HG02852 (cell line): Measurements from ENCODE around the gene RNF41.
A peak's percentile ranks its signal among the peaks of the same experiment; 100 is the strongest.
"Not testable (repeated sequence)": the region's sequence is repeated elsewhere in the genome, so short reads cannot be mapped to it uniquely, and the experiment has no call there.

Experiments
- ATAC-seq: cut with Tn5 transposase; IDR thresholded peaks from one replicate; pipeline ENCODE4 v1.9.1; 2021; ENCODE audit warnings: mild to moderate bottlenecking, moderate library complexity; ENCODE audit not compliant: unreplicated experiment

Gene RNF41

DNA sequence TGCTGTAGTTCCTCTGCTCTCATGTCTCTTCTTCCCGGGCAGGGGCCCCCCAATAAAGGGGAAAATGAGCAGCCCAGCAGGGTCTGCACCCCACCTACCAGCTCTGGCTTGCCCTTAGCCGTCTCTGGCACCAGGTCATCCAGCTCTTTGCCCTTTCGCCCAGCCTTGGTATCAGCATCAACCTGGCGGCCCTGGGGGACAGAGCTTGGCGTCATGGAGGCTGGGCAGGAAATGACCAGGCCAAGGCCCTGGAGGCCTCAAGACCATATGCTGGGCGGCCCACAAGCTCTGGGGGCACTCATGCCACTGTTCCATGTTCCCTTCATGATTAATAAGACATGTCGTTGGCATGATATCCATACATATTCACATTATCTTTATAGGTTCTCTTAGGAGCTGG is 48.9 kb downstream of the RNF41 start:
- ATAC-seq: no peak

DNA sequence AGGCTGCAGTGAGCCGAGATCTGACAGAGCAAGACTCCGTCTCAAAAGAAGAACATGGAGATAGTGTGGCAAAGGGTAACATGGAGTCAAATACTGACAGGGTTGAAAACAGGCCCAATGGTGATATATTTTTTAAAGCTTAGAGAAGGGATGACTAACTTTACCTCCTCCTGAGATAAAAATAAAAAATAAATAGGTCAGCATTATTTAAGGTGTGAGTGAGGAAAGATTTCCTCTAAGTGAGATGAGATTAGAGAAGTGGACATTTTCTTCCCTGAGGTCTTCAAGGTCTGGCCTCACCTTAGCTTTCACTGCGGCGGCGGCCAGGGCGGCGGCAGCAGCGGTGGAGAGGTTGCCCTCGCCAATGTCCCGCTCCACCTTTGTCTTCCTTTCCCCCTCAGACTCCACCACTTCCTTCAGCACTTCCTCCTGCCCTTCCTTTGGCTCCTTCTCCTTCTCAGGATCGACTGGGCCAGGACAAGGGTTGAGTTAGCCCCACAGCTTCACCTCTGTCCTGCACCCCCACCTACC is 52.4 kb downstream of the RNF41 start:
- ATAC-seq: no peak

DNA sequence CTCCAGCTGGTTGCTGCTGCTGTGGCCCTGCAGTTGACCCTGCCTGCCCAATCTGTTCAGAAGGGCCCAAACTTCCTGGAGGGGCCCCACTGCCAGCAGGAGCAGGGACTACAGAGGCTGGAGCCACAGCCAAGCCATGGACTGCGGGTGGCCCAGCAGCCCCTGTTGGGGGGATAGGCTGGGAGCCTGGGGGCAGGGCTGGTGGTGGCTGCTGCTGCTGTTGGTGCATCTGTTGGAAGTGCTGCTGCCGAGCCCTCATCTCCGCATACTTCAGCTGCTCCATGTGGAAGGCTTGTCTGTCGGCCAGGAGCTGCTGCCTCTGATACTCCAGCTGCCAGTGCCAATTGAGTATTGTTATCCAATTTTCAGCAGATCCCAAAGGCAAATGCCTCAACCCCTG is 56.4 kb downstream of the RNF41 start:
- ATAC-seq: no peak

DNA sequence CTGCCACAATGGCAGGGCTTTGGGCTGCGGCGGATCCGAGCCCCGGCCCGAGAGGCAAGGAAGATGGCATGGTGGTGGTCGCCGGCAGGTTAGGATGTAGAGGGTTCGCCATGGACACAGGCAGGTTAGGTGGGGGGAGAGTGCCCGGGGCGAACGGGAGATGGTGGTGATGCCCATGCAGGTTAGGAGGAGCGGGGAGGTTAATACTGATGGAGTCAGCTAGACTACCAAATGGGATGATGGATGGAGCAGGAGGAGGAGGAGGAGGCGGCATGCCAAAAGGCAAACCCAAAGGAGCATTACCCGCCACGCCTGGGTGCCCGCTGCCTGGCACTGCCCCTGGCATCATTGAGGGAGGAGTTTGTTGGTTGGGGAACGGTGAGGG is 57.4 kb downstream of the RNF41 start:
- ATAC-seq: no peak

DNA sequence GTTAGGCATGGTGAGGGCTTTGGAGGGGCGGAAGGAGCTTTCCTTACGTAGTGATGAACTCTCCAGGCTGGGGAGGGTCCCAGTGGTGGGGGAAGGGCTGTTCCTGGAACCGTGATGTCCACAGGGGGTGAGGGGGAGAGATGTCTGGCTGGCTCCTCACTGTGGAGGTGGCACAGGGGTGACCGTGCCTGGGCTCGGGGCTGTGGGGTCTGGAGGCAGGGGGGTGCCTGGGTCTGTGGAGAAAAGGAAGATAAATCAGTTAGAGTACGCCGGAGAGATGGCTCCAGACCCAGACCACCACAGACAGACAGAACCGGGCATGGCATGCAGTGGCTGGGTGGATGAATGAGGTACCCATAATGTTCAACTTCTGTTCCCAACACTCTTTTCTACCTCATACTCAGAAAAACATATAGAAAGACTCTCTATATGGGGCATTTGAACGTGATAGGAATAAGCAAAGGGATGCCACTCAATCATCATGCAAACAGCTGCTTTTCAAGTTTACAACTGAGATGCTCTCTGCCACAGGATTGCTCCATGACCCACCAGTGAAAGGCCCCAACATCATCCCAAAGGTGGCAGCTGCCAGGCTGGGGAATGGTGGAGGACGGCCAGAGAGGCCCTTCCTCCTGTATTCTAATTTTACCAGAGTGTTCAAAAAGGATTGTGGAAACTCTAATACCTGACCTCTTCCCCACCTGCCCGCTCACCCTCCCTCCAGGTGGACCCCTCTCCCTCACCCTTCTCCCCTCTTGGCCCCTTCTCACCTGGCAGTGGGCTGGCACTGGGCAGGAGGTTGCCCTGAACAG is 58.0 kb downstream of the RNF41 start:
- no peak for ATAC-seq

DNA sequence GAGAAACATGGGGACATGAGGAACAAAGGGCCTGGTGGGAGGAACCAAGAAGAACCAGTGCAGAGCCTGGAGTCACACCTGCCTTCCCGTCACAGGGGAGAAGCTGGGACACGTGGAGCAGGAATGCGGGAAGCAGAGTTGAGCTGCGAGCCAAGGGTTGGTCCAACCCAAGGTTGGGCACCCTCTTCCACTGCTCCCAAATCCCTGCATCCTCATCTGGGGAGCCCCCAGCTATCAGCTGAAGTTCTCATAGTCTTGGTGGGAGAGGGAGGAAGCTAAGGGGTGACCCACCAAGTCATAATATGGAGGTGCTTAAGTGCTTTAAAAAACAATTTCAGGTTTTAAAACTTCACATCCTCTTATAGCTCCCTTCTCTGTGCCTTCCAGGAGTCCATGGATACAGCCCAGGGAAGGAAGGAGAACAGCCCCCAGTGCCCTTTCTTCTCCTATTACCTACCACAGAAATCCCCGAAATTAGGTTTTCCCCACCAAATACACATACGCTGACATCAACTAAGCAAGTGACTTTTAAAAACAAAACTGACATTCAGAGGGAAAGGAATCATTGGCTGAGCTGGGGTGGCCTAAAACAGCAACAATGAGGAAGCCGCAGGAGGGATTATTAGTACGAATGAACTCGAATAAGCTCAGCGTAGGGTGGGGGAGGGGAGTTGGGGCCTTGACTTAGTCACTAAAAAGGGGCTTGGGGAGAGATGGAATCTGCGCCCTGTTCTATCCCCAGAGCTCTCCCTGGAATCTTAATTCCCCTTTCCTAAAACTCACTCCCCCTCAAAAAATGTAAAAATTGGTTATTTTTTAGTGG is 59.0 kb downstream of the RNF41 start:
- ATAC-seq: no peak

DNA sequence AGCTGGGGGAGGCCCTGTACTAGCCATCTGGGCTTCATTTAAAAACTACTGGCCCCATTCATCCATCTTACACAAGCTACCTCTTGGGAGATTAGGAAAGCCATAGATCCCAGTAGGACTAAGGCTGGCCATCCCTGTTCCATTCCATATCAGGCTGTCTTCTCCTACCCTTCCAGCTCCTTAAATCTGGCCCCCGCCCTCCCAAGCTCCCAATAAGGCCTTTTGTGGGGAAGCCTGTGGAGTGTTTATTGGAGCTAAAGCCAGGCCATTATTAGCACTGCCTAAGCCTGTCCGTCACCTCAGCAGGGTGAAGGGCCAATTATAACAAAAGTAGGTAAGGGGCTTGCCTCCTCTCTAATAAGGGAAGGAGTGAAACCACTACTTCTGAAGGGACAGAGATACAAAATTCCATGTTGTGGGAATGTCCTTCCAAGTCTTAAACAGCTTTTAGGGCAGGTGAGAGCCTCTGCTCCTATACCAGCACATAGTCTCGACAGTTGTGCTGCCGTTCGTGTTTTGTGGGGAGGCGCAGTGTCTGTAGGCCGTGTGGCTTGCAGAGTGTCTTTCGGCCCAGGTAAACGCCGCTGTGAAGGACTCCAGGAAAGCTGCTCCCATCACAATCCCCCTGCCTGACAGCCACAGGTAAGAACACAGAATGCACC is 59.9 kb downstream of the RNF41 start:
- no peak for ATAC-seq

DNA sequence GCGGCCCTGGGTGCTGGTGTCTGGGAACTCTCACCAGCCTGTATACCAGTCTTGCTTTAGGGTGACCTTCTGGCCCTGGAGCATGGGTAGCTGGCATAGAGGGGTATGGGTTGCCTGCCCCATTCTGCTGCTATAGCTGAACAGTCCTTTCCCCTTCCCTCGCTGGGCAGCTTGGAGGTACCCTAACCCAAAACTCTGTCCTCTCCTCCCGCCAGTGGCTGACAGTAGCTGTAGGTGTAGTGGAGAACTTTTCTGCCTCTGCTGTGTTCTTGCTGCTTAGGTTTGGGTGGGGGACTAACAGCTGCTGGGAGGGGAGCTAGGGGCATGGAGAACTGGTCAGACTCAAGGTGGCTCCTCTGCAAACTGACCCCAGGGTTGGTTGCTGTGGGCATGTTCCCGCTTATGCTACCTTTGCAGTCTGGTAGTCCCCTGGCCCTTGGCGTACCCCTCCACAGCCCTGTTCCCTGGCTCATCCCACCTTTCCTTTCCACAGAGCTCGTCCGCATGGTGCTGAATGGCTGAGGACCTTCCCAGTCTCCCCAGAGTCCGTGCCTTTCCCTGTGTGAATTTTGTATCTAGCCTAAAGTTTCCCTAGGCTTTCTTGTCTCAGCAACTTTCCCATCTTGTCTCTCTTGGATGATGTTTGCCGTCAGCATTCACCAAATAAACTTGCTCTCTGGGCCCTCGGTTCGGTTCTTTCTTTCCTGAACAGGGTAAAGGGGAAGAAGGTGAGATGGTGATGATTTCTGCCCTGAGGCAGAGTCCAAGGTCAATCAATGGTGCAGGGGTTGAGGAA is 60.6 kb downstream of the RNF41 start:
- ATAC-seq: no peak

DNA sequence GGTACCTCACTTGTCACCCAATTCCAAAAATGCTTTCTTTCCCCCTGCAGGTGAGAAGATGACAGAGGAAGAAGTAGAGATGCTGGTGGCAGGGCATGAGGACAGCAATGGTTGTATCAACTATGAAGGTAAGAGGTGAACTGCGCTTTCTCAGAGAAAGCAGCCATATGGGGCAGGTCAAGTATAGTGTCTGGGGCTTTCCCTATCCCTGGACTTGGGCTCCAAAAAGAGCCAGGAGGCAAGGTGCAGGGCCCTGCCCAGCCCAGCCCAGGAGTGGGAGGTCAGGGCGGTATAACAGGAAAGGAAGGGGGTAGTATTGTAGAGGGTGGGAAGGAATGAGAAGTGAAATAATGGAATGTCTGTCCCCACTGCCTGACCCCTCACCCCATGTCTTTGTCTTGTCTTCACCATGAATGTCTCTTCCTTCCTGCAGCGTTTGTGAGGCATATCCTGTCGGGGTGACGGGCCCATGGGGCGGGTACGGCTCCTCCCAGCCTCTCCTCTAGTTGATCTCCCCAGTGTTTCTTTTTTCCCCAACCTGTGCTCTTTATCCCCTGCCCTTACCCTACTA is 61.4 kb downstream of the RNF41 start:
- no peak for ATAC-seq

DNA sequence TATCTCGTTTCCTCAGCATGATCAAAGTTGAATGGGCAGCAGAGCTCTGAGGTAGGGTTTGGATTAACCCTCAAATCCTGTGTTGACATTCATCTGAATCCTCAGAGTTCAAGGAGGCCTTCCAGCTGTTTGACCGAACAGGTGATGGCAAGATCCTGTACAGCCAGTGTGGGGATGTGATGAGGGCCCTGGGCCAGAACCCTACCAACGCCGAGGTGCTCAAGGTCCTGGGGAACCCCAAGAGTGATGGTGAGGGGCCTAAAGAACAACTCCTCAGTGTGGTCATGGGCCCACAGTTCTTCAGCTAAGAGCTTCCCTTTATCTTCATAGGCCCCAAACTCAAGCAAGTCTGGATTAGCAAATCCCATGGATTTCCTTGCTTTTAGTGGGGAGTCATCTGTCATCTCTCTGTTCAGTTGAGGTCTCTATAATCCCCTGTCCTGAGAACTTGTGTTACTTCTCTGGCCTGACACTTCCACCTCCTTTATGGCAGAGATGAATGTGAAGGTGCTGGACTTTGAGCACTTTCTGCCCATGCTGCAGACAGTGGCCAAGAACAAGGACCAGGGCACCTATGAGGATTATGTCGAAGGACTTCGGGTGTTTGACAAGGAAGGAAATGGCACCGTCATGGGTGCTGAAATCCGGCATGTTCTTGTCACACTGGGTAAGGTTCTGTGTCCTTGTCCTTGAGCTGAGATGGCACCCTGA is 62.1 kb downstream of the RNF41 start:
- no peak for ATAC-seq

DNA sequence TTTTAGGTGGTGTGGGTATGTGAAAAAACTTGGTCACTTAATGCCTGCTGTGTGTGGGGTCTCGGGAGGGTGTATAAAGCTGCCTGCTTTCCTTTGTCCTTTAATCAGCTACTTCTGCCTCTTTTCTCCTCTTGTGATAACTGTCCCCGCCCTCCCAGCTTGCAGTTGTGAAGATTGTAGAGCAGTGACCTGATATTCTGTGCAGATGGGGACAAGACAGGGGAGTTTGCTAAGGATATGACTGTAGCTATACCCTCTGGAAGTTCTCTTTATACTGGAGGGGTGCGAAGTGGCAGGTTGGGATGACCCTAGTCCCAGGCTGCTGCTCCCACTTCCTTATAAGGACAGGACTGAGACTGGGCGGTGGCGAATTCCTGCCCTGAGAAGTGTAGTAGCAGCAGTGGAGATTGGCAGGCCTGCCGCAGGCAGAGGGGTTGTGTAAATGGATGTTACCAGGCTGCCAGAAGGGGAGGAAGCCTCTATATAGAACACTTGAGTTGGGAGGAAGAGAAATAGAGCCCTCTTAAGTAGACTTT is 62.7 kb downstream of the RNF41 start:
- no peak for ATAC-seq

DNA sequence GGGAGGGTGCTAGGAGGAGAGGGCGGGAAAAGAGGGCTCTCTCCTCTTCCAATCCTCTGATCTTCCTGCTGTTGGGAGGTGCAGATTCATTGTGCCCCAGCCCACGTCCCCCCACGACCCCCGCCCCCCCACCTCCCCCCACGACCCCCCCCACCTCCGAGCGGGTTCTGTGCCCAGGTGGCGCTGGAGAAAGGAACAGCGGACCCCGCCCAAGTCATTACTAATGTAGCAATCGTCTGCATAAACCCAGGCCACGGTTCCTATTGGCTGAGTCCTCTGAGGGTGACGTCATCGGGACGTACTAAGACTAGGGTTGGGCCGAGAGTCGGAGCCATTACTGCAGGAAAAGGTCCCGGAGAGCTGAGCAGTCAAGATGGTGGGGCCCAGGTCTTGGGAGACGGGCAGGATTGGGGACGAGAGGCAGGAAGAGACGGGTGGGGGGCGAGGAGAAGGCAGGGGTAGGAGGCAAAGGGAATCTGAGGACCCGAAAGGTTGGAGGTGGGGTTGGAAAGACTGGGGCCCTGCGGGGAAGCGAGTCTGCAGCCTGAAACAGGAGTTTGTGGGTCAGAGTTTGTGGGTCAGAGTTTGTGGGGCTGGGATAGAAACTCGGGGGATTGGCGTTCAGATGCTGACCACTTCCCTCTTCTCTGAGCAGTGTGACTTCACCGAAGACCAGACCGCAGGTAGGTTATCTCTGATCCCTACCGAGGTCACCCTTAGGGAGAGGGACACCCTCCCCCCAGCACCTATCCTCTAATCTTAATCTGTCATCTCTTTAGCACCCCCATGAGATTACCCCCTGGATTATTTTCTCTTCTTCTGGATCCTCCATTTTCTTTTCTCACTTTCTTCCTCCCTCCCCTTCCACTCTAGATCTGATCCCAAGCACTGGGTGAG is 63.4 kb downstream of the RNF41 start, which contains the start of gene MYL6:
Gene MYL6 (plus strand): TSS at position 331 of the 897 bp plus-strand sequence. CDS start 43 bp downstream, at position 374.
- ATAC-seq: peak; percentile 80

DNA sequence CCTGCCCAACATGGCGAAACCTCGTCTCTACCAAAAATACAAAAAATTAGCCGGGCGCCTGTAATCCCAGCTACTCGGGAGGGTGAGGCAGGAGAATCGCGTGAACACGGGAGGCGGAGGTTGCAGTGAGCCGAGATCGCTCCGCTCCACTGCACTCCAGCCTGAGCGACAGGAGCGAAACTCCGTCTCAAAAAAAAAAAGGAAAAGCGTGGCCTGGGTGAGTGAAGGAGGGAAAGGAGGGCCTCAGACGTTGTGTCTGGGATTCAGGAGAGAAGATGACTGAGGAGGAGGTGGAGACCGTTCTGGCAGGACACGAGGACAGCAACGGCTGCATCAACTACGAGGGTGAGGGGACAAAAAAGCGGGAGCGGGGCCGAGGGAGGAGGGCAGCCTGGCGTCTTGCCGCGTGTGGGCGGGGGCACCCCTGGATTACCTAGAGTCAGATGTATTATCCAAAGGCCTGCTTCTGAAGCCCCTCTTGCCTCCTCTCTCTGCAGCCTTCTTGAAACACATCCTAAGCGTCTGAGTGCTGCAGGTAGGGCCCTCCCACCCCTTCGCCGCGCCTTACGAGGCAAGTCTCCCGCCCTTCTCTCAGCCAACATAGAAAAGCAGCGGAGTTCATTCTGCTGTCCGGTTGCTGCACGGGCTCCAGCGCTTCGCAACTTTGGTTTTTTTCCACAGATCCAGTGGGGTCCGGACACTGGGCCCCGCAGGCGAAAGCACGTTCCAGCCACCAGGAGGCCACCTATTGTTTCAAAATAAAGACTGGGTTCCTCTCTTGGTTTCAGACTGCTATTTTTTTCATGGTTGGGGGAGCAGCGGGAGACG is 64.3 kb downstream of the RNF41 start:
- ATAC-seq: peak; percentile 26

DNA sequence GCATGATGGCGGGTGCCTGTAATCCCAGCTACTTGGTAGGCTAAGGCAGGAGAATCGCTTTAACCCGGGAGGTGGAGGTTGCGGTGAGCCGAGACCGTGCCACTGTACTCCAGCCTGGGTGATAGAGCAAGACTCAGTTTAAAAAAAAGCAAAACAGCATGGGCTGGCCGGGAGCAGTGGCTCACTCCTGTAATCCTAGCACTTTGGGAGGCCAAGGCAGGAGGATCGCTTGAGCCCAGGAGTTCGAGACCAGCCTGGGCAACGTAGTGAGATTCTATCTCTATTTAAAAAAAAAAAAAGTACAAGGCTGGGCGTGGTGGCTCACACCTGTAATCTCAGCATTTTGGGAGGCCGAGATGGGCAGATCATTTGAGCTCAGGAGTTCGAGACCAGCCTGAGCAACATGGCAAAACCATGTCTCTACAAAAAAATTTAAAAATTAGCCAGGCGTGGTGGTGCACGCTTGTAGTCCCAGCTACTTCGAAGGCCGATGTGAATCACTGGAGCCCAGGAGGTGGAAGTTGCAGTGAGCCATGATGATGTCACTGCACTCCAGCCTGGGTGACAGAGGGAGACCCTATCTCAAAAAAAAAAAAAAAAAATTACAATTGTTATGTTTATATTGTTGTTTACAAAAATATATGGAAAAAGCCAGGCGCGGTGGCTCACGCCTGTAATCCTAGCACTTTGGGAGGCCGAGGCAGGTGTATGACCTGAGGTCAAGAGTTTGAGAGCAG is 65.1 kb downstream of the RNF41 start:
- not testable (repeated sequence) for ATAC-seq

DNA sequence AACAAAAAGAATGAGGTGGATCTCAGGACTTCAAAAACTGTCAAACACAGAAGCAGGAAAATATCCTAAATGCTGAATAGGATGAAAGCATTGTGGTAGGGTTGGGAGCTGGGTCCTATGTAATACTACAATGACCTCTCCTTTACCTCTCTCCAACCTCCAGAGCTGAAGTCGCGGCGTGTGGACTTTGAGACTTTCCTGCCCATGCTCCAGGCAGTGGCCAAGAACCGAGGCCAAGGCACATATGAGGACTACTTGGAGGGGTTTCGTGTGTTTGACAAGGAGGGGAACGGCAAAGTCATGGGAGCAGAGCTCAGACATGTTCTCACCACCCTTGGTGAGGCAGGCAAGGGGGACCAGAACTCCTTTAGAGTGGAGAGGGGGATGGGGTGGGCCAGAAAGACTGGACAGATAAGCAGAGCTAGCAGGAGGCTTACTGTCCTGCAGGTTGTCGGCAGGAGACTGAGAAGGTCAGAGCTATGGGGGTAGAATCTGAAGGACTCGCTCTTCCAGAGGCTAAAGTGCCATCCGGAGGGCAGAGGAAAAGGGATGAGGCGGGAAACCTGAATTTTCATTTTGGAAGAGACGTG is 66.4 kb downstream of the RNF41 start:
- ATAC-seq: no peak

DNA sequence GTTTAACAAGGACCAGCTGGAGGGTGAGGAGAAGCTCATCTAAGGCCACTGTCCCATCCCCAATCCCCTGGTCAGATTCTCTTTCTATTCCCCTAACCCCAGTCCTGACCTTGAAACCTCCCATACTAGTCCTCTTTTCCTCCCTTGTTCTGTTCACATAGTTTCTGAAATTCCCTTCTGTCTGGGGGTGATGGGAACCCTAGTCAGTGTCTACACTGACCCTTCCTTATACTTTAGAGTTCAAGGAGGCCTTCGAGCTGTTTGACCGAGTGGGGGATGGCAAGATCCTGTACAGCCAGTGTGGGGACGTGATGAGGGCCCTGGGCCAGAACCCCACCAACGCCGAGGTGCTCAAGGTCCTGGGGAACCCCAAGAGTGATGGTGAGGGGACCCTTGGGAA is 66.9 kb downstream of the RNF41 start:
- no peak for ATAC-seq
